ENCODE data around the gene SEZ6L2. TPM values are rescaled to one million over a fixed set of nuclear protein-coding genes. Genes with fewer than 3 reads are reported as not detected.

The SEZ6L2 gene
- polyA plus RNA-seq, 1 experiment = 19.3 TPM

- TF ChIP-seq CTCF (IDR thresholded peaks at IDR 0.05; ENCODE audit: insufficient read depth, low read depth, low read length) = no peak
- POLR2A ChIA-PET = interaction anchor here (0.7 kb wide), 1 partner anchor 67 kb away, joined by 13 read pairs; the partner anchor contains the start of gene KCTD13
- Histone ChIP-seq H3K27me3 (ENCODE audit: control insufficient read depth, insufficient read depth, low read length) (no peaks in the 10 kb centered on the region), H3K36me3 (ENCODE audit: control insufficient read depth, insufficient read depth, low read length) (peaks cover 20% of the 10 kb centered on the region), H3K4me3 (ENCODE audit: low read depth, low read length) (no peak overlapping the region)
- DNase-seq (ENCODE audit: low read depth) = no peak
- CTCF ChIA-PET = interaction anchor here (0.6 to 2.1 kb wide), 3 partner anchors 10 to 147 kb away, joined by 4 to 13 read pairs (median 4); no protein-coding TSS in a partner anchor
These were observed 41.1 kb downstream of the SEZ6L2 start for GRCh38 chr16:29858149-29858849.

DNA sequence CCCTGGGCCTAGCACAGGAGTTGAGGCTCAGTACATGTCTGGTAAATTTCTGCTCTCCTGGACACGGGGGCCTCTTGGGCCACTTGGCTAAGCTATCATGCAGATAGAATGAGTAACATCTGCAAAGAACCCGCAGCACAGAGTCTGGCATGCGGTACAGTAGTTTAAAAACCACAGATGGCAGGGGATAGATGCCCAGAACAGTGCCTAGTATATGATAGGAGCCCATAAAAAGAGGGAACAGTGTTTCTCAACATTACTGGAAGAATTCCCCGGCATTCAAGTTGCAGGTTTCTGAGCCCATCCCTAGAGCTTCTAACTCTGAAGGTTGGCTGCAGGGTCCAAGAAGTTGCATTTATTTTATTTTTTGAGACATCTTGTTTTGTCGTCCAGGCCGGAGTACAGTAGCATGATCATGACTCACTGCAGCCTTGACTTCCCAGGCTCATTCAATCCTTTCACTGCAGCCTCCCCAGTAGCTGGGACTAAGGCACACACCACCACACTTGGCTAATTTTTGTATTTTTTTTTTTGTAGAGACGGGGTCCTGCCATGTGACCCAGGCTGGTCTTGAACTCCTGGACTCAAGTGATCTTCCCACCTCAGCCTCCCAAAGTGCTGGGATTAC, 42.1 kb downstream of the SEZ6L2 start:
- peak; percentile 73 for DNase-seq (ENCODE audit: low read depth)
- CTCF ChIA-PET = interaction anchor here (0.6 to 2.1 kb wide), 5 partner anchors 9 to 149 kb away, joined by 3 to 13 read pairs (median 4); no protein-coding TSS in a partner anchor
- H3K27me3 ChIP-seq (ENCODE audit: control insufficient read depth, insufficient read depth, low read length) = no peaks in the 10 kb centered on the region
- H3K36me3 ChIP-seq (ENCODE audit: control insufficient read depth, insufficient read depth, low read length) = peaks cover 20% of the 10 kb centered on the region
- no peak for TF ChIP-seq CTCF (IDR thresholded peaks at IDR 0.05; ENCODE audit: insufficient read depth, low read depth, low read length)
- no peak overlapping the region for H3K4me3 ChIP-seq (ENCODE audit: low read depth, low read length)
- POLR2A ChIA-PET = interaction anchor here (0.6 to 0.7 kb wide), 2 partner anchors 33 to 68 kb away, joined by 3 to 13 read pairs; partner anchors contain the start of gene KCTD13

- Histone ChIP-seq H3K36me3 (ENCODE audit: control insufficient read depth, insufficient read depth, low read length) (peaks cover 12% of the 10 kb centered on the region), H3K27me3 (ENCODE audit: control insufficient read depth, insufficient read depth, low read length) (no peaks in the 10 kb centered on the region), H3K4me3 (ENCODE audit: low read depth, low read length) (no peak overlapping the region)
- ChIA-PET CTCF (no interaction called here), POLR2A (no interaction called here)
- no peak for TF ChIP-seq CTCF (IDR thresholded peaks at IDR 0.05; ENCODE audit: insufficient read depth, low read depth, low read length)
- no peak for DNase-seq (ENCODE audit: low read depth)
These were observed 44.7 kb downstream of the SEZ6L2 start for GRCh38 chr16:29854520-29855100.

DNA sequence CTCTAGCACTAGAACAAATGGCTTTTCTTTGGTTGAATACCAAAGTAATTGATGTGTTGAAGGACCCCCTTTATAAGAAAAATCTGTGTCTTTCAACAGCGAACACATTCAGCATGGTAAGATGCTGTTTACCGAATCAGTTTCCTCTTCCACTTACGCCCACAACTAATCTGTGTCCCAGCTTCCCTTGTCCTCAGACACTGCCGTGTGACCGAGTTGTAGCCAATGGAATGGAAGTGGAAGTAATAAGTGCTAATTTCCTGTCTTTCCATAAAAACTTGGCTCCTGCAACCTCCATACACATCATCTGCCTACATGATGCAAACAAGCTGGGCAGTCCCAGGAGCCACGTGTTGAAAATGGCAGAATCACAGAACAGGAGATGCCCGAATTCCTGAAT, 46.7 kb downstream of the SEZ6L2 start:
- DNase-seq (ENCODE audit: low read depth) = peak; percentile 44
- Histone ChIP-seq H3K27me3 (ENCODE audit: control insufficient read depth, insufficient read depth, low read length) (no peaks in the 10 kb centered on the region), H3K4me3 (ENCODE audit: low read depth, low read length) (no peak overlapping the region), H3K36me3 (ENCODE audit: control insufficient read depth, insufficient read depth, low read length) (peaks cover 9% of the 10 kb centered on the region)
- POLR2A ChIA-PET = interaction anchor here (0.5 kb wide), 1 partner anchor 15 kb away, joined by 3 read pairs; no protein-coding TSS in a partner anchor
- no peak for TF ChIP-seq CTCF (IDR thresholded peaks at IDR 0.05; ENCODE audit: insufficient read depth, low read depth, low read length)
- CTCF ChIA-PET = interaction anchor here (1.4 kb wide), 1 partner anchor 62 kb away, joined by 5 read pairs; the partner anchor contains the start of gene KIF22

- POLR2A ChIA-PET = interaction anchor here (0.6 kb wide), 1 partner anchor 40 kb away, joined by 17 read pairs; no protein-coding TSS in a partner anchor
- peaks cover 21% of the 10 kb centered on the region for H3K36me3 ChIP-seq (ENCODE audit: control insufficient read depth, insufficient read depth, low read length)
- no peak for TF ChIP-seq CTCF (IDR thresholded peaks at IDR 0.05; ENCODE audit: insufficient read depth, low read depth, low read length)
- H3K27me3 ChIP-seq (ENCODE audit: control insufficient read depth, insufficient read depth, low read length) = no peaks in the 10 kb centered on the region
- DNase-seq (ENCODE audit: low read depth) = no peak
- CTCF ChIA-PET = no interaction called here
- H3K4me3 ChIP-seq (ENCODE audit: low read depth, low read length) = no peak overlapping the region
These were observed 48.4 kb downstream of the SEZ6L2 start for GRCh38 chr16:29850998-29851397.
